ENCODE data around the gene EPN2. TPM values are rescaled to one million over a fixed set of nuclear protein-coding genes. Genes with fewer than 3 reads are reported as not detected.

Gene EPN2
- total and polyA plus RNA-seq, 3 donors from 2014 or later = 60.0 to 66.5 (median 61.1) TPM

GRCh38 chr17:19332371-19333131, 95.4 kb downstream of the EPN2 start:
- no peak for TF ChIP-seq POLR2A (IDR thresholded peaks at IDR 0.05)
- TF ChIP-seq, protein P1, sequence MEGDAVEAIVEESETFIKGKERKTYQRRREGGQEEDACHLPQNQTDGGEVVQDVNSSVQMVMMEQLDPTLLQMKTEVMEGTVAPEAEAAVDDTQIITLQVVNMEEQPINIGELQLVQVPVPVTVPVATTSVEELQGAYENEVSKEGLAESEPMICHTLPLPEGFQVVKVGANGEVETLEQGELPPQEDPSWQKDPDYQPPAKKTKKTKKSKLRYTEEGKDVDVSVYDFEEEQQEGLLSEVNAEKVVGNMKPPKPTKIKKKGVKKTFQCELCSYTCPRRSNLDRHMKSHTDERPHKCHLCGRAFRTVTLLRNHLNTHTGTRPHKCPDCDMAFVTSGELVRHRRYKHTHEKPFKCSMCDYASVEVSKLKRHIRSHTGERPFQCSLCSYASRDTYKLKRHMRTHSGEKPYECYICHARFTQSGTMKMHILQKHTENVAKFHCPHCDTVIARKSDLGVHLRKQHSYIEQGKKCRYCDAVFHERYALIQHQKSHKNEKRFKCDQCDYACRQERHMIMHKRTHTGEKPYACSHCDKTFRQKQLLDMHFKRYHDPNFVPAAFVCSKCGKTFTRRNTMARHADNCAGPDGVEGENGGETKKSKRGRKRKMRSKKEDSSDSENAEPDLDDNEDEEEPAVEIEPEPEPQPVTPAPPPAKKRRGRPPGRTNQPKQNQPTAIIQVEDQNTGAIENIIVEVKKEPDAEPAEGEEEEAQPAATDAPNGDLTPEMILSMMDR (IDR thresholded peaks at IDR 0.05) = no peak
- no peak for DNase-seq
- Histone ChIP-seq H3K27ac (no peak overlapping the region), H3K9me3 (no peaks in the 10 kb centered on the region), H3K4me3 (no peak overlapping the region), H3K36me3 (ENCODE audit: low read depth, missing control alignments) (no peaks in the 10 kb centered on the region), H3K4me1 (peaks cover 6% of the 10 kb centered on the region), H3K27me3 (no peaks in the 10 kb centered on the region)
- intact Hi-C loops (cut with DNase I; ENCODE audit: low total_unique reads) = no loop called here
- 88 to 89% methylated on average over 6 of the region's 6 CpGs for WGBS, 2 donors

DNA sequence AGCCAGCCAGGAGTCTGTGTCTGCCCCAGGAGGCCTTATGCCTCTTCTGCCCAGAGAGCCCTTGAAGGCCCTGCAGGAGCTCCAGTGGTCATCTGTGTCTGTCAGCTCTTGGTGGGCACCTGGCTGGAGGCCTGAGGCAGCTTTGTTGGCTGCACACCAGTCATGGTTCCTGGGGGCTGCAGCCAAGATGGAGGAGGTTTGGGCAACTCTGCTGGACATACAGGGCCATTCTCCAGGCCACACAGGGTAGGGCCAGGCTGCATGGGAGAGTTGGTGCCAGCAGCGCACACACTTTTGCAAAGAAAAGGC, 95.9 kb downstream of the EPN2 start:
- peaks cover 6% of the 10 kb centered on the region for H3K4me1 ChIP-seq
- H3K4me3 ChIP-seq = no peak overlapping the region
- no peaks in the 10 kb centered on the region for H3K36me3 ChIP-seq (ENCODE audit: low read depth, missing control alignments)
- WGBS, 2 donors = 83 to 100% methylated on average over 1 of the region's 1 CpG
- no peak for TF ChIP-seq POLR2A (IDR thresholded peaks at IDR 0.05)
- TF ChIP-seq, protein P1 (IDR thresholded peaks at IDR 0.05) = no peak
- H3K27me3 ChIP-seq = no peaks in the 10 kb centered on the region
- intact Hi-C loops (cut with DNase I; ENCODE audit: low total_unique reads) = no loop called here
- DNase-seq = no peak
- H3K9me3 ChIP-seq = no peaks in the 10 kb centered on the region
- H3K27ac ChIP-seq = no peak overlapping the region

DNA sequence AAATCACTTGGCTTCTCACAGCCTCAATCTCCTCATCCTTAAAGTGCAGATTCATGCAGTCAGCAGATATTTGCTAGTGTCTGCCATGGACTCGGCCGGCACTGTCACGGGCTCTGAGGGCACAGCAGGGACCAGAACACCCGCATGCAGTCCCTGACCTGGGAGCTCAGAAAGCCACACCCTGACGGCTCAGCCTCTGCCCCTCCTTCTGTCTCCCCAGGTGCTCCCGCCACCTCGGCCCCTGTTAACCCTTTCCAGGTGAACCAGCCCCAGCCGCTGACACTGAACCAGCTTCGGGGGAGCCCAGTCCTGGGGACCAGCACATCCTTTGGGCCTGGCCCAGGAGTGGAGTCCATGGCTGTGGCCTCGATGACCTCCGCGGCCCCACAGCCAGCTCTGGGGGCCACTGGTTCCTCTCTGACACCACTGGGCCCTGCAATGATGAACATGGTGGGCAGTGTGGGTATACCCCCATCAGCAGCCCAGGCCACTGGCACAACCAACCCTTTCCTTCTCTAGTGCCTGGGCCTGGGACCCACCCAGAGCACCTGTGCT, 96.6 kb downstream of the EPN2 start:
- intact Hi-C loops (cut with DNase I; ENCODE audit: low total_unique reads) = no loop called here
- no peak overlapping the region for H3K27ac ChIP-seq
- H3K27me3 ChIP-seq = no peaks in the 10 kb centered on the region
- H3K4me3 ChIP-seq = no peak overlapping the region
- 92% methylated on average over 12 of the region's 12 CpGs; no CpG with 5 or more reads in 1 of the 2 donors for WGBS, 2 donors
- H3K4me1 ChIP-seq = peaks cover 6% of the 10 kb centered on the region
- no peaks in the 10 kb centered on the region for H3K9me3 ChIP-seq
- H3K36me3 ChIP-seq (ENCODE audit: low read depth, missing control alignments) = no peaks in the 10 kb centered on the region
- no peak for TF ChIP-seq POLR2A (IDR thresholded peaks at IDR 0.05)
- TF ChIP-seq, protein P1 (IDR thresholded peaks at IDR 0.05) = no peak
- no peak for DNase-seq

- TF ChIP-seq, protein P1 (IDR thresholded peaks at IDR 0.05) = no peak
- no peak for TF ChIP-seq POLR2A (IDR thresholded peaks at IDR 0.05)
- Histone ChIP-seq H3K4me1 (peaks cover 6% of the 10 kb centered on the region), H3K4me3 (no peak overlapping the region), H3K36me3 (ENCODE audit: low read depth, missing control alignments) (no peaks in the 10 kb centered on the region), H3K9me3 (no peaks in the 10 kb centered on the region), H3K27me3 (no peaks in the 10 kb centered on the region), H3K27ac (no peak overlapping the region)
- WGBS, 2 donors = 86 to 96% methylated on average over 3 to 6 of the region's 6 CpGs
- no peak for DNase-seq
- intact Hi-C loops (cut with DNase I; ENCODE audit: low total_unique reads) = no loop called here
These were observed 97.2 kb downstream of the EPN2 start for GRCh38 chr17:19334331-19334730.

Data from testis (tissue), 3 donors.